Prostate gland (tissue), 2 donors: ENCODE data around the gene HCAR2. TPM values are rescaled to one million over a fixed set of nuclear protein-coding genes. Genes with fewer than 3 reads are reported as not detected.

ENCODE experiments used
- DNase-seq: peaks from one replicate; pipeline ENCODE4 v3.0.0-alpha.2; 2019; ENCODE audit warnings: low spot score
- H3K27ac ChIP-seq, 2 donors: fragments of 200-600 bp; sonication (generic); 2 replicates each; pipeline ENCODE4 v1.5.1; 2017 to 2019
- H3K27me3 ChIP-seq: fragments of 200-600 bp; sonication (generic); replicated peaks from 2 replicates; pipeline ENCODE4 v1.5.1; 2019; ENCODE audit not compliant: insufficient read depth
- H3K36me3 ChIP-seq, 2 donors: fragments of 200-600 bp; sonication (generic); 1 replicate in 1 of 2; 2 replicates in 1 of 2; pipeline versions ENCODE4 v1.5.1 to v1.8.1; 2017 to 2019
- H3K4me1 ChIP-seq: fragments of 200-600 bp; sonication (generic); replicated peaks from 2 replicates; pipeline ENCODE4 v1.5.1; 2019
- H3K4me3 ChIP-seq, 2 donors: fragments of 200-600 bp; sonication (generic); 2 replicates each; pipeline ENCODE4 v1.5.1; 2017 to 2019
- H3K9me3 ChIP-seq: fragments of 200-600 bp; sonication (generic); 2 replicates; pipeline ENCODE4 v1.5.1; 2017
- POLR2A ChIP-seq: fragments of 450-650 bp; IDR thresholded peaks from one replicate; pipeline ENCODE4 v1.6.1; 2016; ENCODE audit warnings: antibody characterized with exemption, mild to moderate bottlenecking
- POLR2AphosphoS5 ChIP-seq: sonication (generic); formaldehyde crosslinking; IDR thresholded peaks from one replicate; pipeline ENCODE4 v1.6.1; 2017; ENCODE audit warnings: antibody characterized with exemption
- WGBS: methylation state at CpG from one replicate; pipeline ENCODE4 v1.1.5; 2018; 5-methylcytosine and 5-hydroxymethylcytosine counted together
- intact Hi-C: fragments of 100-400 bp; cut with DNase I; formaldehyde crosslinking; loops from one replicate; pipeline ENCODE4 v1.14.2; 2022
- small RNA-seq, 2 donors: library from RNA; depleted of rRNA; stranded (forward); fragments of <200 nt; gene quantifications; one replicate each; pipeline ENCODE3, GENCODE V24; 2016
- total RNA-seq, 2 donors: library from RNA; depleted of rRNA; stranded (reverse); fragments of >200 nt; gene quantifications; one replicate each; pipeline ENCODE4 v1.1.0, GENCODE V29; 2016

HCAR2 gene
- total RNA-seq, 2 donors from 2014 or later, result 1.6 to 2.7 TPM

DNA sequence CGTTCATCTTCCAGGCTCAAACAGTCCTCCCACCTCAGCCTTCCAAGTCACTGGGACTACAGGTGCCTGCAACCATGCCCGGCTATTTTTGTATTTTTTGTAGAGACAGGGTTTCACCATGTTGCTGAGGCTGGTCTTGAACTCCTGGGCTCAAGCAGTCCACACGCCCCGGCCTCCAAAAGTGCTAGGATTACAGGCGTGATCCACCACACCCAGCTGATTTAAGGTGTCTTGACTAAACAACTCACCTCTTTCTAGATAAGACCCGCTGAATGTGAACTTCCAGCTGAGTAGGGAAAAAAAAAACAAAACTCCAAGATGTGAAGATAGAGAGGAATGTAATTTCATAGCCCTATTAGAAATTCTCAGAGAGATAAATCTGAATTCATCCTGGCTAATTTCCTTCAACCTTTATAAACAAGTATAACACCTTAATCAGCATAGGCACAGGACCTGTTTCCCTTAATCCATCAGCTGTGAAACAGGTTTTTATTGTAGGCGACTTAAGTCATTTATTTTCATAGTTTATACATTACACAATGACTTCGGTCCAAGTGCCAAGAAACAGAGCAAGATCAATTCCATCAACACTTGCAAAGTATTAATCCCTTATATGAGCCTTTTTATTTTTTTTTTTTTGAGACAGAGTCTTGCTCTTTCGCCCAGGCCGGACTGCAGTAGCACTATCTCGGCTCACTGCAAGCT is 51.5 kb downstream of the HCAR2 start:
- H3K9me3 ChIP-seq, result no peaks in the 10 kb centered on the region
- TF ChIP-seq POLR2AphosphoS5 (peak; percentile 52), POLR2A (no peak)
- no peaks in the 10 kb centered on the region for H3K4me1 ChIP-seq
- 51% methylated on average over 11 of the region's 11 CpGs for WGBS
- peak overlapping the region; percentile 27 to 47 for H3K27ac ChIP-seq
- DNase-seq, result peak; percentile 7
- no peaks in the 10 kb centered on the region for H3K36me3 ChIP-seq
- no peaks in the 10 kb centered on the region for H3K27me3 ChIP-seq
- no peak overlapping the region for H3K4me3 ChIP-seq
- intact Hi-C loops, result no loop called here

Small RNA genes lying within 50 kb of the gene (small RNA-seq; reads per million reads assigned to genes)
- gene AC026333.2, result 0 reads per million in 2 donors

Other genes with a start within 250 kb of the HCAR2 start
- 10 to 100 TPM; 17.3 to 20.1 TPM for gene ZCCHC8, start 202.4 kb downstream of the HCAR2 start, total RNA-seq
- gene RSRC2, start 176.4 kb downstream of the HCAR2 start, total RNA-seq, result 10 to 100 TPM; 53.0 to 61.9 TPM
- 10 to 100 TPM; 10.8 to 28.6 TPM for gene KNTC1, start 176.1 kb downstream of the HCAR2 start, total RNA-seq
- gene HCAR3, start 13.5 kb upstream of the HCAR2 start, total RNA-seq, result under 1 TPM; 0.23 to 0.40 TPM
- gene HCAR1, start 27.5 kb upstream of the HCAR2 start, total RNA-seq, result under 1 TPM; 0.73 to 0.80 TPM
- 10 to 100 TPM; 20.4 to 32.8 TPM for gene DENR, start 49.5 kb upstream of the HCAR2 start, total RNA-seq
- gene CCDC62, start 71.2 kb upstream of the HCAR2 start, total RNA-seq, result 1 to 10 TPM in 1 of 2 donors, under 1 TPM in 1; 0.73 to 8.5 TPM
- 10 to 100 TPM; 45.1 to 79.3 TPM for gene HIP1R, start 132.1 kb upstream of the HCAR2 start, total RNA-seq
- gene VPS37B, start 192.8 kb upstream of the HCAR2 start, total RNA-seq, result 10 to 100 TPM; 37.6 to 67.7 TPM